MM.1S (cell line): Measurements from ENCODE around the gene CAPZA2.
"Not testable (repeated sequence)": the region's sequence is repeated elsewhere in the genome, so short reads cannot be mapped to it uniquely, and the experiment has no call there.

Experiments
- CTCF ChIP-seq: fragments of 300-600 bp; sonication (generic); IDR thresholded peaks from 2 replicates; pipeline ENCODE4 v1.5.1; 2016; ENCODE audit warnings: antibody characterized with exemption, low read length, mixed read lengths
- EZH2 ChIP-seq: fragments of 300-600 bp; sonication (generic); optimal IDR thresholded peaks from 2 replicates; pipeline ENCODE3; 2017; ENCODE audit warnings: low read depth, mild to moderate bottlenecking, antibody characterized with exemption, low read length, mixed read lengths
- EZH2phosphoT487 ChIP-seq: fragments of 300-600 bp; sonication (generic); IDR thresholded peaks from 2 replicates; pipeline ENCODE4 v1.6.1; 2018; ENCODE audit warnings: antibody characterized with exemption, low read length

- TF ChIP-seq CTCF, EZH2, EZH2phosphoT487: not testable (repeated sequence)
Observed at GRCh38 chr7:116971153-116971552, 108.8 kb downstream of the CAPZA2 start.
